Esophagus squamous epithelium (tissue), 4 donors: ENCODE measurements around the gene TMEM186.

Experiments used
- POLR2A ChIP-seq, 4 donors: fragments of 450-650 bp; IDR thresholded peaks; one replicate each; pipeline ENCODE4 v1.6.1; 2017; ENCODE audit warnings: antibody characterized with exemption in 4 of 4, mild to moderate bottlenecking in 4 of 4, moderate library complexity in 3 of 4
- TF ChIP-seq, protein P1 (sequence below), 6 experiments: fragments of 450-650 bp in 4 of 6; fragments of 200-600 bp in 2 of 6; sonication (generic) in 2 of 6; IDR thresholded peaks; one replicate each; pipeline ENCODE4 v1.5.1; 2016 to 2019; ENCODE audit warnings: antibody characterized with exemption in 6 of 6, mild to moderate bottlenecking in 4 of 6, moderate library complexity in 4 of 6

DNA sequence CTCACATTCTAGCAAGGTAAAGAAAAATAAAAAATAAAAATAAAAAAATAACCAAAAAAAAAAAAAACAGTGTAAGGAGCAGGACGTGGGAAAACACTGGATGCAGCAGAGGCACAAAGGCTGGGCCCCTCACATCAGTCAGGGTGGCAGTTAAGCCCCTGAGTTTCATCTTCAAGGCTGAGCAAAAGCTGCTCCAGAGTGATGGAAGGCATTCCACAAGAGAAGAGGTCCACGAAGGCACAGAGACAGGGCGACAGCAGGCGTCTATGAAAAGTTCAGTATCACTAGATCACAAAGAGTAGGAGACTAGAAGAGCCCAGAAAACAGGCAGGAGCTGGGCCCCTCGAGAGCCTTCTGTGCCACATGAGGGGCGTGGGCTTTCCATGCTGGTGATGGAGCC lies 12.0 kb downstream of the TMEM186 start:
- TF ChIP-seq, protein P1, sequence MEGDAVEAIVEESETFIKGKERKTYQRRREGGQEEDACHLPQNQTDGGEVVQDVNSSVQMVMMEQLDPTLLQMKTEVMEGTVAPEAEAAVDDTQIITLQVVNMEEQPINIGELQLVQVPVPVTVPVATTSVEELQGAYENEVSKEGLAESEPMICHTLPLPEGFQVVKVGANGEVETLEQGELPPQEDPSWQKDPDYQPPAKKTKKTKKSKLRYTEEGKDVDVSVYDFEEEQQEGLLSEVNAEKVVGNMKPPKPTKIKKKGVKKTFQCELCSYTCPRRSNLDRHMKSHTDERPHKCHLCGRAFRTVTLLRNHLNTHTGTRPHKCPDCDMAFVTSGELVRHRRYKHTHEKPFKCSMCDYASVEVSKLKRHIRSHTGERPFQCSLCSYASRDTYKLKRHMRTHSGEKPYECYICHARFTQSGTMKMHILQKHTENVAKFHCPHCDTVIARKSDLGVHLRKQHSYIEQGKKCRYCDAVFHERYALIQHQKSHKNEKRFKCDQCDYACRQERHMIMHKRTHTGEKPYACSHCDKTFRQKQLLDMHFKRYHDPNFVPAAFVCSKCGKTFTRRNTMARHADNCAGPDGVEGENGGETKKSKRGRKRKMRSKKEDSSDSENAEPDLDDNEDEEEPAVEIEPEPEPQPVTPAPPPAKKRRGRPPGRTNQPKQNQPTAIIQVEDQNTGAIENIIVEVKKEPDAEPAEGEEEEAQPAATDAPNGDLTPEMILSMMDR (IDR thresholded peaks at IDR 0.05), result no peak
- TF ChIP-seq POLR2A (IDR thresholded peaks at IDR 0.05), result no peak
